ENCODE data around the gene CPLX4.

Gene CPLX4

DNA sequence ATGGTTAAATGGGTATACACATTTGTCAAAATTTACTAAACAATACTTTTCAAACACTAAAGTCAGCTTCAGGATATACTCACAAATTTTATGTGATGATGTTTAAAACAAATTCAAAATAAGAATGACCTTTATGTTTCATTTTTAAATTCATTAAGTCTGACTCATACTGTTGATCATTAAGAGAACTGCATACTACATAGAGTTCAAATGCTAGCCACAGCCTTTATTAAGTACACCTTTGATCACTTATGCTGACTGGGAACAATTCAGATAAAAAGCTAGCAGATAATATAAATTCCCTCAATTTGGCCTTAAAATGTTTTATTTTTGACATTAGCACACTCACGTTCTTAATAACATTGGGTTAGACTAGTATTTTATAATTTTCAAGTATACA is 26.5 kb upstream of the CPLX4 start:
- TF ChIP-seq, protein P1, sequence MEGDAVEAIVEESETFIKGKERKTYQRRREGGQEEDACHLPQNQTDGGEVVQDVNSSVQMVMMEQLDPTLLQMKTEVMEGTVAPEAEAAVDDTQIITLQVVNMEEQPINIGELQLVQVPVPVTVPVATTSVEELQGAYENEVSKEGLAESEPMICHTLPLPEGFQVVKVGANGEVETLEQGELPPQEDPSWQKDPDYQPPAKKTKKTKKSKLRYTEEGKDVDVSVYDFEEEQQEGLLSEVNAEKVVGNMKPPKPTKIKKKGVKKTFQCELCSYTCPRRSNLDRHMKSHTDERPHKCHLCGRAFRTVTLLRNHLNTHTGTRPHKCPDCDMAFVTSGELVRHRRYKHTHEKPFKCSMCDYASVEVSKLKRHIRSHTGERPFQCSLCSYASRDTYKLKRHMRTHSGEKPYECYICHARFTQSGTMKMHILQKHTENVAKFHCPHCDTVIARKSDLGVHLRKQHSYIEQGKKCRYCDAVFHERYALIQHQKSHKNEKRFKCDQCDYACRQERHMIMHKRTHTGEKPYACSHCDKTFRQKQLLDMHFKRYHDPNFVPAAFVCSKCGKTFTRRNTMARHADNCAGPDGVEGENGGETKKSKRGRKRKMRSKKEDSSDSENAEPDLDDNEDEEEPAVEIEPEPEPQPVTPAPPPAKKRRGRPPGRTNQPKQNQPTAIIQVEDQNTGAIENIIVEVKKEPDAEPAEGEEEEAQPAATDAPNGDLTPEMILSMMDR (IDR thresholded peaks at IDR 0.05; ENCODE audit: insufficient read depth, low read length, poor library complexity, severe bottlenecking): no peak
- H3K27me3 ChIP-seq (replicated peaks; ENCODE audit: control insufficient read depth, insufficient read depth, low read length): no peaks in the 10 kb centered on the region
- H3K4me3 ChIP-seq (replicated peaks; ENCODE audit: low read depth, low read length): no peak overlapping the region
- no peak for DNase-seq (ENCODE audit: extremely low read depth, insufficient read length)
- peaks cover 10% of the 10 kb centered on the region for H3K36me3 ChIP-seq (ENCODE audit: control insufficient read depth, insufficient read depth, low read length)

DNA sequence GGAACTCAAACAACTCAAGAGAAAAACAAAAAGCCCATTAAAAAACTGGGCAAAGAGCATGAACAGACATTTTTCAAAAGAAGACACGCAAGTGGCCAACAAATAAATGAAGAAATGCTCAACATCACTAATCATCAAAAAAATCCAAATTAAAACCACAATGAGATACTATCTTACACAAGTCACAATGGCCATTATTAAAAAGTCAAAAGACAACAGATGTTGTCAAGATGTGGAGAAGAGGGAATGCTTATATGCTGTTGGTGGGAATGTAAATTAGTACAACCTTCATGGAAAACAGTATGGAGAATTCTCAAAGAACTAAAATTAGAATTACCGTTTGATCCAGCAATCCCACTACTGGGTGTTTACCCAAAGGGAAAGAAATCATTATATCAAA is 25.5 kb upstream of the CPLX4 start:
- TF ChIP-seq, protein P1 (IDR thresholded peaks at IDR 0.05; ENCODE audit: insufficient read depth, low read length, poor library complexity, severe bottlenecking): no peak
- Histone ChIP-seq H3K27me3 (replicated peaks; ENCODE audit: control insufficient read depth, insufficient read depth, low read length) (no peaks in the 10 kb centered on the region), H3K4me3 (replicated peaks; ENCODE audit: low read depth, low read length) (no peak overlapping the region), H3K36me3 (ENCODE audit: control insufficient read depth, insufficient read depth, low read length) (peaks cover 14% of the 10 kb centered on the region)
- DNase-seq (ENCODE audit: extremely low read depth, insufficient read length): no peak

DNA sequence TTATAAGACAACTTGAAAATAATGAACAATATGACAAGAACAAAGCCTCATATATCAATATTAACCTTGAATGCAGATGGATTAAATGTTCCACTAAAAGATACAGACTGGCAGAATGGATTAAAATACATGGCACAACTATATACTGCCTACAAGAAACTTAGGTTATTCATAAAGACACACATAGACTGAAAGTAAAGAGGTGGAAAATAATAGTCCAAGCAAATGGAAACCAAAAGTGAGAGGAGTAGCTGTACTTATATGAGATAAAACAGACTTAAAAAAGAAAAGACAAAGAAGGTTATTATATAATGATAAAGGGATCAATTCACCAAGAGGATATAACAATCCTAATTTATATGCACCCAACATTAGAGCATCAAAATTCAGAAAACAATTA is 22.4 kb upstream of the CPLX4 start:
- H3K36me3 ChIP-seq (ENCODE audit: control insufficient read depth, insufficient read depth, low read length): peaks cover 15% of the 10 kb centered on the region
- TF ChIP-seq, protein P1 (IDR thresholded peaks at IDR 0.05; ENCODE audit: insufficient read depth, low read length, poor library complexity, severe bottlenecking): no peak
- H3K27me3 ChIP-seq (replicated peaks; ENCODE audit: control insufficient read depth, insufficient read depth, low read length): no peaks in the 10 kb centered on the region
- no peak overlapping the region for H3K4me3 ChIP-seq (replicated peaks; ENCODE audit: low read depth, low read length)
- no peak for DNase-seq (ENCODE audit: extremely low read depth, insufficient read length)

DNA sequence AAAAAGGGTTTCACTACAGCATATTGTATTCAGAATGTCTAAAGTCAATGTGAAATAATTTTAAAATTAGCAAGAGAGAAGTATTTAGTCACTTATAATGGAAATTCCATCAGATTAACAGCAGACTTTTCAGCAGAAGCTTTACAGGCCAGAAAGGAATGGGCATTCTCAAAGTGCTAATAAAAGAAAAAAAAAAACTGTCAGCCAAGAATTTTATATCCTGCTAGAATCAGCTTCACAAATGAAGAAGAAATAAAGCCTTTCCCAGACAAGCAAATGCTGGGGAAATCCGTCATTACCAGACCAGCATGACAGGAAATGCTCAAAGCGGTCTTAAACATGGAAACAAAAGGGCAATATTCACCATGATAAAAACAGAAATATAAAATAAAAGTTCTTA is 21.9 kb upstream of the CPLX4 start:
- TF ChIP-seq, protein P1 (IDR thresholded peaks at IDR 0.05; ENCODE audit: insufficient read depth, low read length, poor library complexity, severe bottlenecking): no peak
- H3K4me3 ChIP-seq (replicated peaks; ENCODE audit: low read depth, low read length): no peak overlapping the region
- H3K36me3 ChIP-seq (ENCODE audit: control insufficient read depth, insufficient read depth, low read length): peaks cover 11% of the 10 kb centered on the region
- no peaks in the 10 kb centered on the region for H3K27me3 ChIP-seq (replicated peaks; ENCODE audit: control insufficient read depth, insufficient read depth, low read length)
- no peak for DNase-seq (ENCODE audit: extremely low read depth, insufficient read length)

DNA sequence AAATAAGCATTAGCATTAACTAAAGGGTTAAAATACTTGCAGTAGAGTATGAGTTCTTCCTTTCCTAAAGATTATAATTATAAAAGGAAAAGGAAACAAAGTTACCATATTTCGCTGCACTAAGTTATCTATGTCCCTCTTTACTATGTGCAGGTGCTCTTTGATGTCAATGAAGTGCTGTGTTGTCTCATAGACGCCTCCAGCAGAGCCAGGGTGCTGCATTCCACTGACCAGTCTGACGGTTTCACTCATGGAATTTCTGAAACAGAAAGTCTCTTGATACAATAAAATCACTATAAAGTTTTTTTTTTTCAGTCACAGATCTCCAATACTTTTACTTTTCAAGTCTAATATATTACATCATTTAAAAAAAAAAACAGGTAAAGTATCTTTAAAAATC is 14.5 kb upstream of the CPLX4 start:
- H3K36me3 ChIP-seq (ENCODE audit: control insufficient read depth, insufficient read depth, low read length): peaks cover 5% of the 10 kb centered on the region
- TF ChIP-seq, protein P1 (IDR thresholded peaks at IDR 0.05; ENCODE audit: insufficient read depth, low read length, poor library complexity, severe bottlenecking): no peak
- H3K4me3 ChIP-seq (replicated peaks; ENCODE audit: low read depth, low read length): no peak overlapping the region
- H3K27me3 ChIP-seq (replicated peaks; ENCODE audit: control insufficient read depth, insufficient read depth, low read length): no peaks in the 10 kb centered on the region
- no peak for DNase-seq (ENCODE audit: extremely low read depth, insufficient read length)

DNA sequence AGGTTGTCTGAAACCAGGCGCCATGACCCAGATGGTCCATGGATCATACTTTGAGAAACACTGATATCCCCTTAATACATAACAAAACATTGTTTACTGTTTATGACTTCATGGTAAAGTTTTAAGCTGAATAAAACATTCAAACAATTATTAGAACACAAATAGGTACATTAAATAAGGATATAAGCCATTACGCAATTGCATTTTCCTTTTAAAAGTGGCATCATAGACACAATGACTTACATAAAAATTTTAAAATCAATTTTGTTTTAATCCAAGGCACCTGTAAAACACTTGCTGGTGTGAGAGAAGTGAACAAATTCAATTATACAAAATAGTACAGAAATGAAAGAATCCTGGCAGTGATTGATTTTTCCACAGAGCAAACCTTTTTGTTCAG is 10.2 kb upstream of the CPLX4 start:
- Histone ChIP-seq H3K27me3 (replicated peaks; ENCODE audit: control insufficient read depth, insufficient read depth, low read length) (no peaks in the 10 kb centered on the region), H3K4me3 (replicated peaks; ENCODE audit: low read depth, low read length) (no peak overlapping the region), H3K36me3 (ENCODE audit: control insufficient read depth, insufficient read depth, low read length) (peaks cover 7% of the 10 kb centered on the region)
- no peak for DNase-seq (ENCODE audit: extremely low read depth, insufficient read length)
- TF ChIP-seq, protein P1 (IDR thresholded peaks at IDR 0.05; ENCODE audit: insufficient read depth, low read length, poor library complexity, severe bottlenecking): no peak

All from GM06990 (cell line).